GM23248 (cell line): ENCODE results near the gene SLC6A20. TPM values are rescaled to one million over a fixed set of nuclear protein-coding genes. Genes with fewer than 3 reads are reported as not detected.

Experiments
- DNase-seq: peaks from one replicate; pipeline ENCODE4 v3.0.0-alpha.2; 2015
- H2AFZ ChIP-seq: fragments of 200-600 bp; sonication (generic); 2 replicates; pipeline ENCODE4 v1.6.1; 2016; ENCODE audit warnings: antibody characterized with exemption
- H3F3A ChIP-seq: fragments of 200-600 bp; sonication (generic); 2 replicates; pipeline ENCODE4 v1.6.1; 2016; ENCODE audit warnings: mild to moderate bottlenecking, antibody characterized with exemption, mixed run types; ENCODE audit not compliant: insufficient read depth
- H3K27ac ChIP-seq: fragments of 200-600 bp; sonication (generic); 2 replicates; pipeline ENCODE4 v1.5.1; 2016; ENCODE audit warnings: mild to moderate bottlenecking
- H3K27me3 ChIP-seq: fragments of 200-600 bp; sonication (generic); replicated peaks from 2 replicates; pipeline ENCODE4 v1.6.1; 2016; ENCODE audit warnings: mild to moderate bottlenecking; ENCODE audit not compliant: insufficient read depth
- H3K36me3 ChIP-seq: fragments of 200-600 bp; sonication (generic); 2 replicates; pipeline ENCODE4 v1.6.1; 2016; ENCODE audit warnings: low read depth, mild to moderate bottlenecking
- H3K4me1 ChIP-seq: fragments of 200-600 bp; sonication (generic); 2 replicates; pipeline ENCODE4 v1.6.1; 2016; ENCODE audit warnings: mild to moderate bottlenecking; ENCODE audit not compliant: insufficient read depth
- H3K4me2 ChIP-seq: fragments of 200-600 bp; sonication (generic); one replicate; pipeline ENCODE4 v1.6.1; 2016; ENCODE audit warnings: mild to moderate bottlenecking; ENCODE audit not compliant: unreplicated experiment
- H3K4me3 ChIP-seq: fragments of 200-600 bp; sonication (generic); 2 replicates; pipeline ENCODE4 v1.5.1; 2016; ENCODE audit warnings: mild to moderate bottlenecking
- H3K79me2 ChIP-seq: fragments of 200-600 bp; sonication (generic); 2 replicates; pipeline ENCODE4 v1.6.1; 2016; ENCODE audit warnings: mild to moderate bottlenecking; ENCODE audit not compliant: insufficient read depth
- H3K9ac ChIP-seq: fragments of 200-600 bp; sonication (generic); 2 replicates; pipeline ENCODE4 v1.6.1; 2016; ENCODE audit warnings: mild to moderate bottlenecking
- H3K9me2 ChIP-seq: fragments of 200-600 bp; sonication (generic); 2 replicates; pipeline ENCODE4 v1.6.1; 2016; ENCODE audit warnings: mixed run types, mild to moderate bottlenecking, moderate library complexity; ENCODE audit not compliant: insufficient read depth
- H3K9me3 ChIP-seq: fragments of 200-600 bp; sonication (generic); one replicate; pipeline ENCODE4 v1.6.1; 2017; ENCODE audit warnings: low read depth
- H4K20me1 ChIP-seq: fragments of 200-600 bp; sonication (generic); 2 replicates; pipeline ENCODE4 v1.6.0; 2016; ENCODE audit not compliant: insufficient read depth
- EZH2 ChIP-seq: fragments of 200-600 bp; sonication (generic); IDR thresholded peaks from 2 replicates; pipeline ENCODE4 v1.6.1; 2018; ENCODE audit warnings: antibody characterized with exemption, mild to moderate bottlenecking; ENCODE audit not compliant: insufficient read depth, poor library complexity, severe bottlenecking
- EZH2phosphoT487 ChIP-seq: fragments of 200-600 bp; sonication (generic); IDR thresholded peaks from 2 replicates; pipeline ENCODE4 v1.6.1; 2018; ENCODE audit warnings: antibody characterized with exemption, moderate library complexity, mild to moderate bottlenecking, low read depth; ENCODE audit not compliant: insufficient read depth
- WGBS, 2 experiments: methylation state at CpG; one replicate each; pipeline ENCODE4 v1.1.6; 2015 to 2017; ENCODE audit warnings: low lambda C conversion rate in 2 of 2, low coverage in 1 of 2; ENCODE audit errors: missing lambda C conversion rate in 2 of 2; 5-methylcytosine and 5-hydroxymethylcytosine counted together
- in situ Hi-C: fragments of 300-500 bp; cut with MboI; formaldehyde crosslinking; loops from 2 replicates; pipeline ENCODE4 v1.15.0; 2020
- polyA plus RNA-seq: library from polyadenylated mRNA; unstranded; fragments of >200 nt; fragmentation: Nextera tagmentation; extraction: Ambion mirVana; gene quantifications from 2 replicates; pipeline ENCODE4 v1.2.1, GENCODE V29; 2016
- total RNA-seq: library from RNA; depleted of rRNA; stranded (reverse); fragments of >200 nt; shearing (Covaris generic); gene quantifications from 2 replicates; pipeline ENCODE4 v1.2.3, GENCODE V29; 2014

Gene SLC6A20
- total and polyA plus RNA-seq, 2 experiments from 2014 or later: not detected

DNA sequence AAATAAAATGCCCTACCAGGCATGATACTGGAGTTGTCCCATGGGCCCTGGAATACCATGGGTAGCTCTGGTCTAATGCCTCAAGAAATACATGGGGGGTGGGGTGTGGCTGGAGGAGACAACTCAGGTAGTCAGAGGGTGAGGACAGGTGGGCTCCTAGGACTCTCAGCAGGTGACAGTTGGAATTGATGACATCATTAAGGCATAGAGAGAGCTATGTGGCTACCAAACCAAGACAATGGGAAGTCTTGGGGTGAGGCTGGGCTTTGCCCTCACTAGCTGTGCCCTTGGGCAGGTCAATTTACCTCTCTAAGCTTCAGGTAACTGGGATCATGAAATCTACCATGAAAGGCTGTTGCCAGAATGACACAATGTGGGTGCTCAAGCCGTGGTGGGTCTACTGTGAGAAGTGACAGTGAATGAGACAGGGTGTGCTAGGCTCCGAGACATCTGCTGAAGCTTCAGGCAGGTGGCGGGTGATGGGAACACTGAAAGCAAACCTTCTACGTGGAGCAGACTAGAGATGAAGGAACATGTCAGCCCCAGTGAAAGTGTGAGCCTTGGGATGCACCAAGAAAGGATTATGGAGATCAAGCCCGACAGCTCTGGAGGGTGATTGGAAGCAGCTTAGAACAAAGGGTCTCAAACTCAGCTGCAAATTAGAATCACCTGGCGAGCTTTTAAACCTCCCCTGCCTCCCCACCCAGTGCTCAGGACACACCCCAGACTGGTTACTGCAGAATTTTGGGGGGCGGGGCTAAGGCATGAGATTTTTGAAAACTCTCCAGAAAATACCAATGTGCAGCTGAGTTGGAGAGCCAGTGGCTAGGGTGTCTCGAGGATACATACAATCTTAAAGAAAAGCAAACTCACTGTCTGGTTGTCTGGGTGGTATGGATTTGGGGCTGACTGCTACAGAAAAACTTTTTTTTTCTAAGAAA, 21.5 kb downstream of the SLC6A20 start:
- Histone ChIP-seq H3K9me2 (no peaks in the 10 kb centered on the region), H3K4me2 (no peak overlapping the region), H3K4me3 (no peak overlapping the region), H3K9ac (no peak overlapping the region), H3K9me3 (no peaks in the 10 kb centered on the region), H2AFZ (no peak overlapping the region), H3K27ac (no peak overlapping the region), H3K4me1 (no peaks in the 10 kb centered on the region), H3F3A (no peaks in the 10 kb centered on the region), H3K79me2 (no peaks in the 10 kb centered on the region), H3K27me3 (peaks cover 36% of the 10 kb centered on the region), H3K36me3 (no peaks in the 10 kb centered on the region), H4K20me1 (no peaks in the 10 kb centered on the region)
- DNase-seq: no peak
- TF ChIP-seq EZH2 (no peak), EZH2phosphoT487 (no peak)
- in situ Hi-C loops: loop anchor here (25.0 kb wide), 1 partner anchor 587 kb away; the partner anchor contains the start of genes CCR2 and CCR5
- WGBS, 2 experiments: 21 to 23% methylated on average over 8 of the region's 8 CpGs

- Histone ChIP-seq H3K36me3 (no peaks in the 10 kb centered on the region), H3K4me1 (no peaks in the 10 kb centered on the region), H2AFZ (no peak overlapping the region), H3K27me3 (peaks cover 38% of the 10 kb centered on the region), H4K20me1 (no peaks in the 10 kb centered on the region), H3F3A (no peaks in the 10 kb centered on the region), H3K79me2 (no peaks in the 10 kb centered on the region), H3K4me3 (no peak overlapping the region), H3K27ac (no peak overlapping the region), H3K9ac (no peak overlapping the region), H3K4me2 (no peak overlapping the region), H3K9me3 (no peaks in the 10 kb centered on the region), H3K9me2 (no peaks in the 10 kb centered on the region)
- DNase-seq: no peak
- WGBS, 2 experiments: 16 to 23% methylated on average over 7 of the region's 7 CpGs
- TF ChIP-seq EZH2 (no peak), EZH2phosphoT487 (no peak)
- in situ Hi-C loops: loop anchor here (25.0 kb wide), 1 partner anchor 588 kb away; the partner anchor contains the start of genes CCR2 and CCR5
Observed at GRCh38 chr3:45773714-45774449, 22.5 kb downstream of the SLC6A20 start.

- Histone ChIP-seq H2AFZ (no peak overlapping the region), H3K27ac (no peak overlapping the region), H3F3A (no peaks in the 10 kb centered on the region), H3K4me2 (no peak overlapping the region), H3K36me3 (no peaks in the 10 kb centered on the region), H3K4me1 (no peaks in the 10 kb centered on the region), H3K27me3 (peaks cover 46% of the 10 kb centered on the region), H3K9me3 (no peaks in the 10 kb centered on the region), H3K9ac (no peak overlapping the region), H3K9me2 (no peaks in the 10 kb centered on the region), H3K79me2 (no peaks in the 10 kb centered on the region), H3K4me3 (no peak overlapping the region), H4K20me1 (no peaks in the 10 kb centered on the region)
- in situ Hi-C loops: loop anchor here (25.0 kb wide), 1 partner anchor 589 kb away; the partner anchor contains the start of genes CCR2 and CCR5
- 84 to 85% methylated on average over 5 of the region's 5 CpGs for WGBS, 2 experiments
- no peak for DNase-seq
- TF ChIP-seq EZH2 (no peak), EZH2phosphoT487 (no peak)
Observed at GRCh38 chr3:45773072-45773471, 23.3 kb downstream of the SLC6A20 start.

GRCh38 chr3:45772341-45773035, 23.8 kb downstream of the SLC6A20 start:
- Histone ChIP-seq H3K9ac (no peak overlapping the region), H3K9me3 (no peaks in the 10 kb centered on the region), H3K36me3 (no peaks in the 10 kb centered on the region), H3K4me1 (no peaks in the 10 kb centered on the region), H3K4me3 (no peak overlapping the region), H3K4me2 (no peak overlapping the region), H3F3A (no peaks in the 10 kb centered on the region), H3K79me2 (no peaks in the 10 kb centered on the region), H2AFZ (no peak overlapping the region), H3K27ac (no peak overlapping the region), H3K9me2 (no peaks in the 10 kb centered on the region), H3K27me3 (peaks cover 51% of the 10 kb centered on the region), H4K20me1 (no peaks in the 10 kb centered on the region)
- in situ Hi-C loops: loop anchor here (25.0 kb wide), 1 partner anchor 590 kb away; the partner anchor contains the start of genes CCR2 and CCR5
- no peak for TF ChIP-seq EZH2phosphoT487
- TF ChIP-seq EZH2: no peak
- WGBS, 2 experiments: 53 to 57% methylated on average over 16 of the region's 16 CpGs
- DNase-seq: no peak
